ENCODE data around the gene KCTD13.
A peak's percentile ranks its signal among the peaks of the same experiment; 100 is the strongest.
"Not testable (repeated sequence)": the region's sequence is repeated elsewhere in the genome, so short reads cannot be mapped to it uniquely, and the experiment has no call there.

KCTD13 gene

DNA sequence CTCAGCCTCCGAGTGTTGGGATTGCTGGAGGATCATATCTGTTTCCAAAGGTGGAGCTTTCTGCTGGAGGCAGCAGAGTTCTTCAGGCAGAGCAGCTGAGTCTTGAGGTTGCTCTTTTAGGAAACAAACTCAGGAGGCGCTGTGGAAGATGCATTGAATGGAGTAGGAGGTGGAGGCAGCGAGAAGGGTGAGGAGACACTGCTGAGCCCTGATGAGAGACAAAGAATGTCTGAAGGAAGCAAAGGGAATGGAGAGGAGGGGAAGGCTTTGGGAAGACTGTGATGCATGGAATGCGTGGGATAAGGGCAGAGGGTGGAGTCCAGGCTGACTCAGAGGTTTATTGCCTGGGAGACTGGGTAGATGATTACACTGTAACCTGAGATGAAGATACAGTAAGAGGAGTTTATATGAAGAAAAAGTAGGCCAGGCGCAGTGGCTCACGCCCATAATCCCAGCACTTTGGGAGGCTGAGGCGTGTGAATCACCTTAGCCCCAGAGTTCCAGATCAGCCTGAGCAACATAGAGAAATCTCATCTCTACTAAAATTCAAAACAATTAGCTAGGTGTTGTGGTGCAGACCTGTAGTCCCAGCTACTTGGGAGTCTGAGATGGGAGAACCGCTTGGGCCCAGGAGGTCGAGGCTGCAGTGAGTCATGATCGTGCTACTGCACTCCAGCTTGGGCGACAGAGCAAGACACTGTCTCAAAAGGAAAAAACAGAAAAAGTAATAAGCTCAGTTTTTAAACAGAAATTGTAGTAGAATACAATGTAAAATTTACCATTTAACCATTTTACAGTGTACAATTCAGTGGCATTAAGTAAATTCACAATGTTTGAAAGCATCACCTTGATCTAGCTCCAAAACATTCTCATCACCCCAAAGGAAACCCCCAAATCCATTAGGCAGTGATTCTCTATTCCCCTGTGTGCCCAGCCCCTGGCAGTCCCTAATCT lies 18.1 kb upstream of the KCTD13 start:
- no peak for DNase-seq

DNA sequence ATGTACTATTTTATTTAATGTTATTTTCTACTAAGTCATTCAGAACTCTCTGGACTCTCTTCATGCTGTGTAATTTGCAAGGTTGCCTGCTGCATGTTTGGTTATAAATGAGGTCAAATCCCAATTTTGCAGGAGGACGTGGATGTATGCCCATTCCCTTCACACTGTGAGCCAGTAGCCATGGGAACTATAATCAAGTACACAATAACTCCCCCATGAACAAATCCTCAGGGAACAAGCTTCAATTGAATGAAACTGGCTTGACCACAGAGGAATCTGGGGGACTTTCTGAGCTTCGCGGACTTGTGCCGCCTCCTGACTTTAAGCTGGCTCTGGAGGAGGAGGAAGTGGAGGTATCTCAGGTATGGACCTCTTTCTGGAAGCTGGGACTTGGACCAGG lies 14.6 kb upstream of the KCTD13 start:
- DNase-seq: no peak

DNA sequence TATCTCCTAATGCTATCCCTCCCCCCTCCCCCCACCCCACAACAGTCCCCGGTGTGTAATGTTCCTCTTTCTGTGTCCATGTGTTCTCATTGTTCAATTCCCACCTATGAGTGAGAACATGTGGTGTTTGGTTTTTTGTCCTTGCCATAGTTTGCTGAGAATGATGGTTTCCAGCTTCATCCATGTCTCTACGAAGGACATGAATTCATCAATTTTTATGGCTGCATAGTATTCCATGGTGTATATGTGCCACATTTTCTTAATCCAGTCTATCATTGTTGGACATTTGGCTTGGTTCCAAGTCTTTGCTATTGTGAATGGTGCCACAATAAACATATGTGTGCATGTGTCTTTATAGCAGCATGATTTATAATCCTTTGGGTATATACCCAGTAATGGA lies 5.7 kb upstream of the KCTD13 start:
- DNase-seq: not testable (repeated sequence)

DNA sequence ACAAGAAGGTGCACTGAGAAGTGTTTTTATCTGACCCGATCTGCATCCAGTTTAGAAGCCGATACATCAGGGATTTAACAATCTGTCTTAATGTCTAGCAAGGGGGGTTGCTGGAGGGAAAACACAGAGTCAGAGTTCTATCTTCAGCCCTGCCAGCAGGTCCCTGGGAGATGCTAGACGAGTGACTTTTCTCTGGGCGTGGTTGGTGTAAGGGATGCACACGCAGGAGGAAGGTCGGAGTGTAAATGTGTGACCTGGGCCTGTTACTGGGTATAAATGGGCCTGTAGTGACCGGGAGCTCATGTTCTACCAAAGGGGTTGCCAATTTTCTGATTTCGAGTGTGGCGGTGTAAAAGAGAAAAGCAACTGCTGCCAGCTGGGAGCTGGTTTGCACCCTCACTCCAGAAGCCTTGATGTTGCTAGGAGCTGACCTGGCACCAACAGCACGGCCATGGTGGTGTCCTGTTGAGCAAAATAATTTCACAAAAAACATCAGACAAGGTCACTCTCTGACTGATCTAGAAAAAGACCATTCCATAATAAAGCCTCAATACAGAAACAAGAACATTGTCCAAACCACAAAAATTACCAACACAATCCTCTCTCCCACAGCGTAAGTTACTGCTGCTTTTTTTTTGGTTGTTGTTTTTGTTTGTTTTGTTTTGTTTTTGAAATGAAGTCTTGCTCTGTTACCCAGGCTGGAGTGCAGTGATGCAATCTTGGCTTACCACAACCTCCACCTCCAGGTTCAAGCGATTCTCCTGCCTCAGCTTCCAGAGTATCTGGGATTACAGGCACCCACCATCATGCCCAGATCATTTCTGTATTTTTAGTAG lies 1.3 kb upstream of the KCTD13 start:
- peak; percentile 37 for DNase-seq

DNA sequence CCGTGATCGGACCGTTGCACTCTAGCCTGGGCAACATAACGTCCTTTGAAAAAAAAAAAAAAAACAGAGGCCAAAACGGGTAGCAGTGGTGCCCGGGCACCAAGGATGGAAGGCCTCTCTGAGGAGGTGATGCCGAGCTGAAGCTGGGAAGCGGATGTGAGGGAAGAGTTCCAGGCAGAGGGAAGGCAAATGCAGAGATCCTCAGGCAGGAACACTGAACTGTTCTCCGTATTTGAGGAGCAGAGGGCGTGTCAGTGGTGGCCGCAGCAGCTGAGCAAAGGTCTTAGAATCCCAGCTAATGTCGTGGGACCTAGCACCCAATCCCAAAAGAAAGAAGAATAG lies 656 bp upstream of the KCTD13 start:
- no peak for DNase-seq

DNA sequence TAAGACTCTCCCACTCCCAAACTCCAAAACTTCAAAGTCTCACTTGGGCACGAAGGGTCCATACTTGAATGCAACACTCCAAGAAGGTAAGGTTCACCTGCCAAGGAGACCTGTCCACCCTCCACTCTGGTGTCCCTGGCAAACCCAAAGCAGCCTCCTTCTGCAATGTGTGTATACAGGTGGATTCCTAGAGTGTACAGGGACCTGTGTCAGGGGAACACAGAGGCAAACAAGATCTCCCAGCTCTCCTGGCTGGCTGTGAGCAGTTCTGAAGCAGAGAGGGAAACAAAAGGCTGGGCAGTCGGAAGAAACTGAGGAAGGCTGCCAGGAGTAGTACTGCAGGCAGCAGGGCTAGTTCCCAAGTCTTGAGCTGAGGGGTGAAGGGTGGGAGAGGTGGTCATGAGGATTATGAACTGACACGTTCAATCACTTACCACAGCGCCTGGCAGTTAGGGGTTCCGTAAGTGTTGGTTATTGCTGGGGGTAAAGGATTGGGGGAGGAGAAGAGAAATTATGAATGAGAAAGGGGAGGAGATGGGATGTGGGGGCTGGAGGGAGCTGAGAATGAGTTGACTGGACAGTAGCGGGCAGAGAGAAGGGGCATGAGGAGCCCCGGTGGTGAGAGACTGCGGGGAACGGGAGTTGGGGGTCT lies 795 bp downstream of the KCTD13 start:
- DNase-seq: no peak

DNA sequence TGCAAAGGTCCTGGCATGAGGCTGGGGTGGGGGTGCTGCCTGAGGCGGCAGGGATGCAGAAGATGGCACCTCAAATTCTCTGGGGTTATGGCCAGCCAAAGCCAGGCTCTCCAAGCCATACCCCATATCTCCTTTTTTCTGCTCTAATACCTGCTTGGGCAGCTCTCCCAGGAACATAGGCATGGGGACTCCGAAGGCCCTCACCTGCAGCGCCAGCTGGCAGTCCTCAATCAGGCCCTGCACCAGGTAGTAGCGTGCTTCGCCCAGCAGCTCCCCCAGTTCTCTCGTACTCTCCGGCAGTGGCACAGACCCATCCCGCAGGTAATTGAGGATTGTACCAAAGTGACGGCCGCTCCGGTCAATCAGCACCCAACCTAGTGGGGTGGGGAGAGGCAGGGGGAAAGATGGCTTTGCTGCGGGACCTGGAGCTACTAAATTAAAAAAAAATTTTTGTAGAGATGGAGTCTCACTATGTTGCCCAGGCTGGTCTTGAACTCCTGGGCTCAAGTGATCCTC lies 3.0 kb downstream of the KCTD13 start:
- no peak for DNase-seq

DNA sequence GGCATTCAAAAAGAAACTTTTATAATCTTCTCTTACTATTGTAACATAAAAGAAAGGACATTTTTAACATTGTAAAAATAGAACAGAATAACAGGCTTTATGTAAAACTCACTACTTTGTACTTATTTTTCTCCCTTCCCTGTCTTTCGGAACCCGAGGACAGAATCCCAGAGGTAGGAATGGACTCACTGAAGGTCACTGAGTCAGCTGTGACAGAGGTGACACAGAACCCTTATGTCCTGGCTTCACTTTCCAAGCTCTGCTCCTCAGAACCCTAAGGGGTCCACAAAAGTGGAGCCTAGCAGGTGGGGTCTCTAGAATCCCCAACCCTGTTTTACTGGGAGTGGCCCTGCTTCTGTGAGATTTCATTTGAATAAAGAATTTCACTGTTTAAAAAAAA lies 3.7 kb downstream of the KCTD13 start:
- DNase-seq: no peak

DNA sequence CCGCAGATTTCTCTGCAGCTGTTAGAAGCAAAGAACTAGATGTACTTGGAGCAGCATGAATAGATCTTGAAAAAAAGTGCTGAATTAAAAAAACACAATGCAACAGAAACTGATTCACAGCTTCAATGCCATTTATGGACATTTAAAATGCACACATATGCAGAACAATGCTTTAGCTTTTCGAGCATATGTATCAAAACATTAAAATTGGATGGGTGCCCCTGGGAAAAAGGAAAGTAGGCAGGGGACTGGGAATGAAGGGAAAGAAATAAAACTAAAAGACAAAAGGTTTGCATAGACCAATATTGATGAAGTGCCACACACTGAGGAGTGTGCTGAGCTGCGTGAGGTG lies 5.0 kb downstream of the KCTD13 start:
- DNase-seq: no peak

DNA sequence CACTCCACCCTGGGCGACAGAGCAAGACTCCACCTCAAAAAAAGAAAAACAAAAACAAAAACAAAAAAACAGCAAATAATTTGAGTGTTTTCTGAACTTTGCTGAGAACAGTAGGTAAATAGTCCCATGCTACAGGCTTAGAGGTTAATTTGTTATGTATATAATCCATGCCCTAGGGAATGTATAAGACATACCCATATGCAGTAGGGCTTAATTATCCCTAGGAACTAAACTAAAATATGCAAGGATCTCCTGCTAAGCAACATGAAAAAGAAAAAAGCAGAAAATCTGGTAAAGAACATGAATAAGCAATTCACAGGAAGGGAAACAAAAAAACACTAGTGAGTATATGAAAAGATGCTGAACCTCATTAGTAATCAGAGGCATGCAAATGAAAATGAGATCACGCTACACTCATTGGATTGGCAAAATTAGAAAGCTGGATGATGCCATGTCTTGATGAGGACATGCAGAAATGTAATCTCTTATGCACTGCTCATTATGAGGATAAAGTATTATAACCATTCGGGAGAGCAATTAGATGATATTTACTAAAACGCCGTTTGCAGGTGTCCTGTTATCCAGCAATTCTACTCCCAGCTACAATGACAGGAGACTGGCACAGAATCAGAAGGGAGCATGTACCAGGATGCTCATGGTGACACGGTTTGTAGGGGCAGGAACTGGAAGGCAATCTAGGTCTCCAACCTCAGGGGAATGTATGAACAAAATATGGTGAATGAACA lies 5.6 kb downstream of the KCTD13 start:
- no peak for DNase-seq

DNA sequence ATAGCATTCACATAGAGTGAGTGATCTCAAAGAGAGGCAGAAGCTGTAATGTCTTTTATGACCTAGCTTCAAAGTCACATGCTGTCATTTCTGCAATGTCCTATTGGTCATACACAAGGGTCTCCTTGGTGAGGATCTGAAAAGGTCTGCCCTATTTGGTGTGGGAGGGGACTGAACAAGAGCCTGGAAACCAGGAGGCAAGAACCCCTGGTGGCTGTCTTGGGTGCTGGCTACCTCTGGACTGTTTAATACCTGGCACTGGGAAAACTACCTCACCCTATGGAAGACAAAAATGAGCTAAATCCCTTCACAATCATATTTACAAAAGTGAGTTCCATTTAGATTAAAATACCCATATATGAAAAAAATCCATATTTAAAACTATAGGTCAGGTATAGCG lies 9.0 kb downstream of the KCTD13 start:
- DNase-seq: no peak

DNA sequence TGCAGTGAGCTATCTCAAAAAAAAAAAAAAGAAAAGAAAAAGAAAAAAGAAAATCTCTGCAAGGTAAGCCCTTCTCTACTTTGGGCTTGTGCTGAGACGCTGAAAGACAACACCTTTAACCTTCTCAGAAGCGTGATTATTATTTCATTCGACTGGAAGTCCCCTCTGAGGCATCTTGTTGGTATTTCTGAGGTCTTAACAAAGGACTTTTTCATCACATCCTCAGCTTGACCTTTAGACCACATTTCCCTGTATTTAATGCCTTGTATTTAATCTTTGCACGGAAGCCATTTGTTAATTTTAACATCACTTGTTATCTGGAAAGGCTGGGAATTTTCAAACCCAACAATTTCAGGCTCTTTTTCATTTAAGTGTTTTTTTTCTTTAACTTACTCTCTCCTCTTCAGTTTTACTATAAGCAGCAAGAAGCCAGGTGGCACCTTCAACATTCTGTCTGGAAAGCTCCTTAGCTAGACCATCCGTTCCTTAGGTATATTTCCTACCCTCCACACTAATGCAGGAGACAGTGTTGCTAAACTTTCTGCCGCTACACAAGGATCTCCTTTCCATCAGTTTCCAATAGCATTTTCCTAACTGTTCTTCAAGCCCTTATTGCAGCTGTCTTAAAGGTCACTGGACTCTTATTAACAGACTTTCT lies 10.3 kb downstream of the KCTD13 start:
- DNase-seq: no peak

DNA sequence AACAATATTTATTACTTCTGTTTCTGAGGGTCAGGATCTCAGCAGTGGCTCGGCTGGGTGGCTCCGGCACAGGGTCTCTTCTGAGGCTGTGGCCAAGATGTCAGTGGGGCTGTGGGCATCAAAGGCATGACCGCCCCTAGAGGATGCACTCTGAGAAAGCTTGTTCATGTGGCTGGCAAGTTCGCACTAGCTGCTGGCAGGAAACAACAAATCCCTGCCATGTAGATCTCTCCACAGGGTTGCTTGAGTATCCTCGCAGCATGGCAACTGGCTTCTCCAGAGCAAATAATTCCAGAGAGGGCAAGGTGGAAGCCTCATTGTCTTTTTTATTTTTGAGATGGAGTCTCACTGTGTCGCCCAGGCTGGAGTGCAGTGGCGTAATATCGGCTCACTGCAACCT lies 12.5 kb downstream of the KCTD13 start:
- DNase-seq: no peak

DNA sequence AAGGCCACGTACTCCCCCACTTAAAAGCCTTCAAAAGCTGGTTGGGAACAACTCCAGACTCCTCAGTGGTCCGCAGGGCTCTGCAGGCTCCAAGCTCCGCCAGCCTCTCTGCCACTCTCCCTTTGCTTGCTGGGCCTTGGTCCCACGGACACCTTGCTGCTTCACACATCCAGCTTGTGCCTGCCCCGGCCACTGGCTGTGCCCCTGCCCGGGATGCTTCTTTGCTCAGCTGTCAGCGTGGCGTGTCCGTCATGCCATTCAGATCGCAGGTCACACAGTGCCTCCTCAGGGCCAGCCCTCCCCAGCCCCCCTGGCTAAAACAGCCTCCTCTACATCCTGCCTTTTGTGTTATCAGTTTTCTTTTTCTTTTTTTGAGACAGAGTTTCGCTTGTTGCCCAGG lies 13.9 kb downstream of the KCTD13 start:
- no peak for DNase-seq

DNA sequence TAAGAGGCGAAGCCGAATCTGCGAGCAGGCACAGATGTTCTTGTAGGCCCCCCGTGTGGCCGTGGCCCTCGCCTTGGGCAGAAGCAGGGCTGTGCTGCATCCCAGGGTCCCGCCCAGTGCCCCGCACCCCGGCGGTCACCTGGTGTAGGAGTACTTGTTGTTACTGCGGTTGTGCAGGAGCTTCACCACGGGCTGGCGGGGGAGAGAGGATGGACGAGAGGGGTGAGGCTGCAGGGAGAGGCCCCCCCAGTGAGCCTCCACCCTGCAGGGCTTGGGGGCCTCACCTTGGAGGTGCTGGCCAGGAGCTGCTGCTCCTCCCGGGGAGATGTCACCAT lies 14.4 kb downstream of the KCTD13 start:
- DNase-seq: no peak

DNA sequence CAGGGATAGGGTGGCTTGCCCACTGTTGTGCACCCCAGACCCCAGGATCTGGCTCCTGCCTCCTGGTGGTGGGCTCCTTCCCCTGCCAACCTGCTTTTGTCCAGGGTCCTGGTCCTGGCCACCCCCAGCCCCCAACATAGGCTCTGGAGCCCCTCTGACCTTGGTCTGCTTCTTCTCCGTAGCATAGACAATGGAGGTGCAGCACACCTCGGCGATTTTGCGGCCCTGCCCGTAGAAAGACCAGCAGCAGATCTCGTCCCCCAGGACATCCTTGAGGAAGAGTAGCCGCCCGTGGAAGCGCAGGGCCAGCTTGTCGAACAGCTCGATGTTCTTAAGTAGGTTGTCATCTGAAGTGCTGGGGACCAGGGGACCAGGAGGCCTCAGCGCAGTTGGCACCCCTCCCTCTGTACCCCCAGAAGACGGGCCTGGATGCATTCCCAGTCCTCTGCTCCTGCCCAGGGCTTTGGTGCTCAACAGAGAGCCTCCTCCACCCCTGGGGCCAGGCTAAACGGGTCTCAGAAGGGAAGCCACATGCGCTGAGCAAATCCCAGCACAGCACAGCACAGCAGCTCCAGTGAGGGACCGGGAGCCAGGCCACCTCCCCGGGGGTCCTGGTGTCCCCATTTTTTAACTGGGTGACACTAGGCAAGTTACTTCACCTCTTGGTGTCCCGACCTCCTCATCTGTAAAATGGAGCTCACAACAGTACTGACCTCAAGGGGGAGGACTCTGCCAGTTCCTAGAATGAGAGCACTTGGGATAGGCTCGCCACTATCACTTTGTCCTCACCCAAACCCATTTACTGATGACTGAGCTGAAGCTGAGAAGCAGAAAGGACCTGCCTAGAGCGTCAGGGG lies 15.0 kb downstream of the KCTD13 start:
- no peak for DNase-seq

DNA sequence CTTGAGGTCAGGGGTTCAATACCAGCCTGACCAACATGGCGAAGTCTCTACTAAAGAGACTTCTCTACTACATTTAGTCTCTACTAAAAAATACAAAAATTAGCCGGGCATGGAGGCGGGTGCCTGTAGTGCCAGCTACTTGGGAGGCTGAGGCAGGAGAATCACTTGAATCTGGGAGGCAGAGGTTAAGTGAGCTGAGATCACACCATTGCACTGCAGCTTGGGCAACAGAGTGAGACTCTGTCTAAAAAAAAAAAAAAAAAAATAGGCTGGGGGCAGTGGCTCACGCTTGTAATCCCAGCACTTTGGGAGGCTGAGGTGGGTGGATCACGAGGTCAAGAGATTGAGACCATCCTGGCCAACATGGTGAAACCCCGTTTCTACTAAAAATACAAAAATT lies 16.2 kb downstream of the KCTD13 start:
- not testable (repeated sequence) for DNase-seq

DNA sequence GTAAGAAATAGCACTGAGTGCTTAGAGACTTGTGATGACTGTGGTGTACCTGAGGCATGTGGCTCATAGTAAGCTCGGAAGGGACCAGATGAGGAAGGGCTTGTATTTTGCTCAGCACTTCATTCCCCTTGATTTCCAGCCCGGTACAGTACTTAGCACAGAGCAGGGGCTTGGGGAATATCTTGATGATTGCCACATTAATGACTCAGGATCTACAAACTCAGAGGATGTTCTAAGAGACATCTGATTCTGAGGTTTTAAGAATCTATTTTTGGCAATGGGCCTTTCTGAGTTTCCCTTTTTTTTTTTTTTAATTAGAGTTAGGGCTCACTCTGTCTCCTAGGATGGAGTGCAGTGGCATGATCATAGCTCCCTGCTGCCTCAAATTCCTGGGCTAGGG lies 16.6 kb downstream of the KCTD13 start:
- no peak for DNase-seq

DNA sequence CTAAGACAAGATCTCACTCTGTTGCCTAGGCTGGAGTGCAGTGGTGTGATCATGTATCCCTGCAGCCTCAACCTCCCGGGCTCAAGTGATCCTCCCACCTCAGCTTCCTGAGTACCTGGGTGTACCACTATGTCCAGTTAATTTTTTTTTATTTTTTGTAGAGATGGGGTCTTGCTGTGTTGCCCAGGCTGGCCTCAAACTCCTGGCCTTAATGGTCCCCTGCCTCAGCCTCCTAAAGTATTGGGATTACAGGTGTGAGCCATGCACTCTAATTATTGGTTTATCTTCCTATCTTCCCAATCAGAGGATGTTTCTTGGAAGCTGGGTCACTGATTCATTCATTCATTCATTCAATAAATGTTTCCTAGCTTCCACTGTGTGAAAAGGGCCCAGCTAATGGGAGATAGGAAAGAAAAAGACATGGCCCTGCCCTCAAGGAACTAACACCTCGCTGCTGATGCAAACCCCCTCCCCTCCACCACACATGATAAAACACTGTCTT lies 17.3 kb downstream of the KCTD13 start:
- DNase-seq: no peak

DNA sequence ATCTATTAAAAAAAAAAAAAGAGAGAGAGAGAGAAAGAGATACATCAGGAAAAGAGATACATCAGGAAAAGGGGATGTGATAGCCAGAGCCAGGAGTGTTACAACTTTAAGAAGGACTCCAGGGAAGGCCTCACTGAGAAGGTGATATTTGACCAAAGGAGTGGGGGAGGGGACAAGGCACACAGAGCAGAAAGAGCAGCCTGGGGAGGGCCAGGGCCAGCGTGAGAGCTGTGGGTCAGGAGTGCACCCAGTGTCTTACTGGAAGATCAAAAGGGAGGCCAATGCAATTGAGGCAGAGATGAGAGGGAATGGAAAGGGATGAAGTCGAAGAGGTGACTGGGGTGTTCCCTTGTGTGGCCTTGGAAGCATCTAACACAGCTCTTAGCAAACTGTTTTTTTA lies 18.1 kb downstream of the KCTD13 start:
- no peak for DNase-seq

Measured in NCI-H1092 (cell line).